ENCODE results near the gene HMG20A. TPM values are rescaled to one million over a fixed set of nuclear protein-coding genes. Genes with fewer than 3 reads are reported as not detected.

HMG20A gene
- total RNA-seq, 1 experiment from 2014 or later: 26.2 TPM

Other genes starting within 250 kb of the HMG20A start
- gene PEAK1, start 784 bp upstream of the HMG20A start, total RNA-seq (2014; rRNA removed; shearing (Covaris generic); ENCODE audit: low replicate concordance): 1.4 and 2.5 TPM in 2 replicates
- not detected in 2 replicates for gene LINGO1, start 212.0 kb downstream of the HMG20A start, total RNA-seq (2014; rRNA removed; shearing (Covaris generic); ENCODE audit: low replicate concordance)